A549 (cell line): ENCODE measurements around the gene COCH. TPM values are rescaled to one million over a fixed set of nuclear protein-coding genes. Genes with fewer than 3 reads are reported as not detected.

Source experiments
- ATAC-seq, 2 experiments: fragments of 200-7000 bp in 1 of 2; fragments of >200 bp in 1 of 2; cut with Nextera tagmentation in 1 of 2; cut with Tn5 transposase in 1 of 2; 3 replicates each; pipeline versions ENCODE4 v1.8.0 to v1.9.1; 2018 to 2020; ENCODE audit warnings: mild to moderate bottlenecking in 1 of 2, moderate library complexity in 1 of 2
- CTCF ChIA-PET: fragments of 300-600 bp; sonication (Branson Sonifier 250); formaldehyde crosslinking; extraction: SDS; loops from one replicate; lab custom pipeline; 2021; ENCODE audit warnings: antibody characterized with exemption, inconsistent platforms; lab: Yijun Ruan, JAX
- POLR2A ChIA-PET: fragments of 350-600 bp; formaldehyde crosslinking; extraction: SDS; loops from one replicate; lab custom pipeline; 2021; ENCODE audit warnings: antibody characterized with exemption, inconsistent platforms; lab: Yijun Ruan, JAX
- DNase-seq, 2 experiments: peaks; one replicate each; pipeline versions ENCODE4 v3.0.0 to v3.0.0-alpha.2; 2011 to 2016; ENCODE audit warnings: low read depth in 1 of 2, low spot score in 1 of 2
- FAIRE-seq: peaks from 2 replicates; lab custom pipeline; 2011; peaks lifted over from hg19 to GRCh38; lab: Jason Lieb, UNC
- H3K27ac ChIP-seq, 2 experiments: fragments of >200 bp; sonication (Bioruptor Twin); formaldehyde crosslinking; 3 replicates each; pipeline ENCODE4 v1.5.1; 2016 to 2017
- H3K4me1 ChIP-seq: fragments of >200 bp; sonication (Bioruptor Twin); formaldehyde crosslinking; 3 replicates; pipeline ENCODE4 v1.6.1; 2016
- H3K4me2 ChIP-seq: fragments of >200 bp; sonication (Bioruptor Twin); formaldehyde crosslinking; 3 replicates; pipeline ENCODE4 v1.6.1; 2016
- H3K4me3 ChIP-seq: fragments of >200 bp; sonication (Bioruptor Twin); formaldehyde crosslinking; 3 replicates; pipeline ENCODE4 v1.5.1; 2016
- H3K9me3 ChIP-seq: fragments of >200 bp; sonication (Bioruptor Twin); formaldehyde crosslinking; 3 replicates; pipeline ENCODE4 v1.6.1; 2016
- EHF ChIP-seq: fragments of 250-450 bp; sonication (Bioruptor Pico); IDR thresholded peaks from 2 replicates; pipeline ENCODE4 v1.5.0; 2020; ENCODE audit warnings: mild to moderate bottlenecking
- ESRRA ChIP-seq: fragments of 150-350 bp; IDR thresholded peaks from 2 replicates; pipeline ENCODE4 v1.6.1; 2014; ENCODE audit warnings: mild to moderate bottlenecking, low read length, borderline replicate concordance
- HOXB13 ChIP-seq: fragments of 250-450 bp; sonication (Bioruptor Pico); IDR thresholded peaks from 2 replicates; pipeline ENCODE4 v1.5.0; 2020; ENCODE audit warnings: low read depth, mild to moderate bottlenecking, moderate library complexity
- KDM1A ChIP-seq: fragments of 200-600 bp; sonication (generic); IDR thresholded peaks from 2 replicates; pipeline ENCODE4 v1.6.1; 2016; ENCODE audit warnings: low read depth, mild to moderate bottlenecking
- MAFK ChIP-seq: fragments of 450-650 bp; IDR thresholded peaks from 2 replicates; pipeline ENCODE4 v1.6.1; 2014; ENCODE audit not compliant: partially characterized antibody
- NFE2L2 ChIP-seq: fragments of 150-350 bp; conservative IDR thresholded peaks from 2 replicates; pipeline ENCODE4 v1.6.1; 2014; ENCODE audit warnings: low read length
- NR3C1 ChIP-seq: fragments of >200 bp; sonication (Bioruptor Twin); formaldehyde crosslinking; IDR thresholded peaks from 3 replicates; pipeline ENCODE4 v1.6.1; 2017
- PHF8 ChIP-seq: fragments of 200-600 bp; sonication (generic); IDR thresholded peaks from 2 replicates; pipeline ENCODE4 v1.6.1; 2016; ENCODE audit warnings: low read depth, mild to moderate bottlenecking, antibody characterized with exemption, moderate library complexity, borderline replicate concordance
- SREBF2 ChIP-seq: fragments of 450-650 bp; IDR thresholded peaks from 2 replicates; pipeline ENCODE4 v1.6.1; 2014; ENCODE audit warnings: mild to moderate bottlenecking, moderate library complexity
- ZFP36 ChIP-seq: fragments of 450-650 bp; IDR thresholded peaks from 2 replicates; pipeline ENCODE4 v1.6.1; 2014; ENCODE audit warnings: borderline replicate concordance; ENCODE audit not compliant: partially characterized antibody
- ZNF302 ChIP-seq: fragments of 250-450 bp; sonication (Bioruptor Pico); IDR thresholded peaks from 2 replicates; pipeline ENCODE4 v1.9.0; 2021; ENCODE audit warnings: inconsistent platforms, mild to moderate bottlenecking, moderate library complexity
- ZSCAN20 ChIP-seq: fragments of 250-450 bp; sonication (Bioruptor Pico); IDR thresholded peaks from 2 replicates; pipeline ENCODE4 v1.8.0; 2022; ENCODE audit warnings: mild to moderate bottlenecking, moderate library complexity
- WGBS: methylation state at CpG from one replicate; pipeline ENCODE4 v1.1.6; 2017; ENCODE audit errors: missing lambda C conversion rate; 5-methylcytosine and 5-hydroxymethylcytosine counted together
- polyA plus RNA-seq, 4 experiments: library from polyadenylated mRNA; depleted of rRNA in 3 of 4; stranded (reverse); fragments of >200 nt; fragmentation: RNase III in 1 of 4; extraction: RNeasy Plus Mini Kit Qiagen cat#74134 plus additional on column Dnase treatment in 1 of 4; gene quantifications; 2 replicates in 3 of 4; 3 replicates in 1 of 4; pipeline ENCODE4 v1.2.3, GENCODE V29; 2011 to 2017
- TF ChIP-seq, protein P1 (sequence below): IDR thresholded peaks from 2 replicates; pipeline ENCODE4 v1.6.1; 2012; ENCODE audit warnings: low read depth, borderline replicate concordance
- TF ChIP-seq, protein P2 (sequence below): fragments of 200-600 bp; sonication (generic); IDR thresholded peaks from 2 replicates; pipeline ENCODE4 v1.6.1; 2016; ENCODE audit warnings: antibody characterized with exemption, mild to moderate bottlenecking, moderate library complexity
- TF ChIP-seq, protein P3 (sequence below): fragments of >200 bp; sonication (Bioruptor Twin); formaldehyde crosslinking; IDR thresholded peaks from 3 replicates; pipeline ENCODE4 v1.6.1; 2016
- TF ChIP-seq, protein P4 (sequence below): fragments of >200 bp; sonication (Bioruptor Twin); formaldehyde crosslinking; IDR thresholded peaks from 3 replicates; pipeline ENCODE4 v1.5.1; 2016
- TF ChIP-seq, protein P5 (sequence below): fragments of 250-450 bp; sonication (Bioruptor Pico); IDR thresholded peaks from 2 replicates; pipeline ENCODE4 v1.5.0; 2021; ENCODE audit warnings: mild to moderate bottlenecking, moderate library complexity, borderline replicate concordance

Gene COCH
- polyA plus RNA-seq, 2 of the 4 experiments (the other 2 are of a cell fraction): 33.0 to 45.9 TPM

DNA sequence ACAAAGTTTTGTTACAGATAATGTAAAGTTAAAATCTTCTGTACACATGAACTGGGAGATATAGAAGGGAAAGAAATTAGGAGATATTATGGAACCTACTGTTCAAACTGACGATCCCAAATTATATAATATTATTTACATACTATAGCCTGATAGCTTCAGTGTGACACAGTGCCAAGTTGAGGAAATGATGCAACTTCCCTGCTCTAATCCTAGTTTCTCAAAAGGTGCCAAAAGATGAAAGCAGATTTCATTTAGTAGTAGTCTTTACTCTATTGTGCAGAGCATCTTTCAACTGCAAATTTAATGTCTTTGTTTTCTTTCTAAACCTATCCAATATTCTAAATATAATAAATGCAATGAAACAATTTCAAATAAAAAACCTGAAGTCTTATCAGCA lies 46.9 kb downstream of the COCH start:
- ATAC-seq: no peak
- 71% methylated on average over 1 of the region's 1 CpG for WGBS
- DNase-seq: no peak
- no peak overlapping the region for H3K27ac ChIP-seq
- no peak overlapping the region for H3K4me2 ChIP-seq
- no peak overlapping the region for H3K4me3 ChIP-seq
- H3K4me1 ChIP-seq: 0 out of 3 replicates have a peak, but pooled peaks cover 4% of the 10 kb centered on the region
- FAIRE-seq: no peak
- ChIA-PET POLR2A (no interaction called here), CTCF (no interaction called here)
- TF ChIP-seq ZSCAN20: no peak
- TF ChIP-seq MAFK: no peak
- TF ChIP-seq, protein P1, sequence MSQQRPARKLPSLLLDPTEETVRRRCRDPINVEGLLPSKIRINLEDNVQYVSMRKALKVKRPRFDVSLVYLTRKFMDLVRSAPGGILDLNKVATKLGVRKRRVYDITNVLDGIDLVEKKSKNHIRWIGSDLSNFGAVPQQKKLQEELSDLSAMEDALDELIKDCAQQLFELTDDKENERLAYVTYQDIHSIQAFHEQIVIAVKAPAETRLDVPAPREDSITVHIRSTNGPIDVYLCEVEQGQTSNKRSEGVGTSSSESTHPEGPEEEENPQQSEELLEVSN: no peak
- no peak for TF ChIP-seq PHF8
- H3K9me3 ChIP-seq: no peaks in the 10 kb centered on the region

DNA sequence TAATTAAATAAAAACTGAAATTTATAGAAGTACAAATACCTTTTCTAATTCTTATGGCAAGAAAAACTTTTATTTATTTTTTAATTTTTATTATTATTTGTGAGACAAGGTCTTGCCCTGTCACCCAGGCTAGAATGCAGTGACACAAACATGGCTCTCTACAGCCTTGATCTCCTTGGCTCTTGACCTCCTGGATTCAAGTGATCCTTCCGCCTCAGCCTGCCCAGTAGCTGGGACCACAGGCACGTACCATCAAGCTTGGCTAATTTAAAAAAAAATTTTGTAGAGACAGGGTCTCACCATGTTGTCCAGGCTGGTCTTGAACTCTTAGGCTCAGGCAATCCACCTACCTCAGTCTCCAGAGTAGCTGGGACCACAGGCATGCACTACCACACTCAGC lies 47.4 kb downstream of the COCH start:
- FAIRE-seq (no peak), ATAC-seq (no peak), DNase-seq (no peak)
- TF ChIP-seq, protein P2, sequence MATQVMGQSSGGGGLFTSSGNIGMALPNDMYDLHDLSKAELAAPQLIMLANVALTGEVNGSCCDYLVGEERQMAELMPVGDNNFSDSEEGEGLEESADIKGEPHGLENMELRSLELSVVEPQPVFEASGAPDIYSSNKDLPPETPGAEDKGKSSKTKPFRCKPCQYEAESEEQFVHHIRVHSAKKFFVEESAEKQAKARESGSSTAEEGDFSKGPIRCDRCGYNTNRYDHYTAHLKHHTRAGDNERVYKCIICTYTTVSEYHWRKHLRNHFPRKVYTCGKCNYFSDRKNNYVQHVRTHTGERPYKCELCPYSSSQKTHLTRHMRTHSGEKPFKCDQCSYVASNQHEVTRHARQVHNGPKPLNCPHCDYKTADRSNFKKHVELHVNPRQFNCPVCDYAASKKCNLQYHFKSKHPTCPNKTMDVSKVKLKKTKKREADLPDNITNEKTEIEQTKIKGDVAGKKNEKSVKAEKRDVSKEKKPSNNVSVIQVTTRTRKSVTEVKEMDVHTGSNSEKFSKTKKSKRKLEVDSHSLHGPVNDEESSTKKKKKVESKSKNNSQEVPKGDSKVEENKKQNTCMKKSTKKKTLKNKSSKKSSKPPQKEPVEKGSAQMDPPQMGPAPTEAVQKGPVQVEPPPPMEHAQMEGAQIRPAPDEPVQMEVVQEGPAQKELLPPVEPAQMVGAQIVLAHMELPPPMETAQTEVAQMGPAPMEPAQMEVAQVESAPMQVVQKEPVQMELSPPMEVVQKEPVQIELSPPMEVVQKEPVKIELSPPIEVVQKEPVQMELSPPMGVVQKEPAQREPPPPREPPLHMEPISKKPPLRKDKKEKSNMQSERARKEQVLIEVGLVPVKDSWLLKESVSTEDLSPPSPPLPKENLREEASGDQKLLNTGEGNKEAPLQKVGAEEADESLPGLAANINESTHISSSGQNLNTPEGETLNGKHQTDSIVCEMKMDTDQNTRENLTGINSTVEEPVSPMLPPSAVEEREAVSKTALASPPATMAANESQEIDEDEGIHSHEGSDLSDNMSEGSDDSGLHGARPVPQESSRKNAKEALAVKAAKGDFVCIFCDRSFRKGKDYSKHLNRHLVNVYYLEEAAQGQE: no peak
- TF ChIP-seq ZSCAN20 (no peak), SREBF2 (no peak), ZNF302 (CRISPR knock-in tag) (no peak), ZFP36 (no peak), NR3C1 (no peak), NFE2L2 (no peak), HOXB13 (no peak), KDM1A (no peak), EHF (CRISPR knock-in tag) (no peak), ESRRA (no peak), MAFK (no peak)
- TF ChIP-seq, protein P3, sequence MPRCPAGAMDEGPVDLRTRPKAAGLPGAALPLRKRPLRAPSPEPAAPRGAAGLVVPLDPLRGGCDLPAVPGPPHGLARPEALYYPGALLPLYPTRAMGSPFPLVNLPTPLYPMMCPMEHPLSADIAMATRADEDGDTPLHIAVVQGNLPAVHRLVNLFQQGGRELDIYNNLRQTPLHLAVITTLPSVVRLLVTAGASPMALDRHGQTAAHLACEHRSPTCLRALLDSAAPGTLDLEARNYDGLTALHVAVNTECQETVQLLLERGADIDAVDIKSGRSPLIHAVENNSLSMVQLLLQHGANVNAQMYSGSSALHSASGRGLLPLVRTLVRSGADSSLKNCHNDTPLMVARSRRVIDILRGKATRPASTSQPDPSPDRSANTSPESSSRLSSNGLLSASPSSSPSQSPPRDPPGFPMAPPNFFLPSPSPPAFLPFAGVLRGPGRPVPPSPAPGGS: no peak
- TF ChIP-seq, protein P4, sequence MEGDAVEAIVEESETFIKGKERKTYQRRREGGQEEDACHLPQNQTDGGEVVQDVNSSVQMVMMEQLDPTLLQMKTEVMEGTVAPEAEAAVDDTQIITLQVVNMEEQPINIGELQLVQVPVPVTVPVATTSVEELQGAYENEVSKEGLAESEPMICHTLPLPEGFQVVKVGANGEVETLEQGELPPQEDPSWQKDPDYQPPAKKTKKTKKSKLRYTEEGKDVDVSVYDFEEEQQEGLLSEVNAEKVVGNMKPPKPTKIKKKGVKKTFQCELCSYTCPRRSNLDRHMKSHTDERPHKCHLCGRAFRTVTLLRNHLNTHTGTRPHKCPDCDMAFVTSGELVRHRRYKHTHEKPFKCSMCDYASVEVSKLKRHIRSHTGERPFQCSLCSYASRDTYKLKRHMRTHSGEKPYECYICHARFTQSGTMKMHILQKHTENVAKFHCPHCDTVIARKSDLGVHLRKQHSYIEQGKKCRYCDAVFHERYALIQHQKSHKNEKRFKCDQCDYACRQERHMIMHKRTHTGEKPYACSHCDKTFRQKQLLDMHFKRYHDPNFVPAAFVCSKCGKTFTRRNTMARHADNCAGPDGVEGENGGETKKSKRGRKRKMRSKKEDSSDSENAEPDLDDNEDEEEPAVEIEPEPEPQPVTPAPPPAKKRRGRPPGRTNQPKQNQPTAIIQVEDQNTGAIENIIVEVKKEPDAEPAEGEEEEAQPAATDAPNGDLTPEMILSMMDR: no peak
- TF ChIP-seq, protein P5, sequence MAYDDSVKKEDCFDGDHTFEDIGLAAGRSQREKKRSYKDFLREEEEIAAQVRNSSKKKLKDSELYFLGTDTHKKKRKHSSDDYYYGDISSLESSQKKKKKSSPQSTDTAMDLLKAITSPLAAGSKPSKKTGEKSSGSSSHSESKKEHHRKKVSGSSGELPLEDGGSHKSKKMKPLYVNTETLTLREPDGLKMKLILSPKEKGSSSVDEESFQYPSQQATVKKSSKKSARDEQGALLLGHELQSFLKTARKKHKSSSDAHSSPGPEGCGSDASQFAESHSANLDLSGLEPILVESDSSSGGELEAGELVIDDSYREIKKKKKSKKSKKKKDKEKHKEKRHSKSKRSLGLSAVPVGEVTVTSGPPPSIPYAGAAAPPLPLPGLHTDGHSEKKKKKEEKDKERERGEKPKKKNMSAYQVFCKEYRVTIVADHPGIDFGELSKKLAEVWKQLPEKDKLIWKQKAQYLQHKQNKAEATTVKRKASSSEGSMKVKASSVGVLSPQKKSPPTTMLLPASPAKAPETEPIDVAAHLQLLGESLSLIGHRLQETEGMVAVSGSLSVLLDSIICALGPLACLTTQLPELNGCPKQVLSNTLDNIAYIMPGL: no peak
- WGBS: 94% methylated on average over 2 of the region's 2 CpGs
- Histone ChIP-seq H3K27ac (no peak overlapping the region), H3K9me3 (no peaks in the 10 kb centered on the region), H3K4me3 (no peak overlapping the region), H3K4me1 (0 out of 3 replicates have a peak, but pooled peaks cover 4% of the 10 kb centered on the region), H3K4me2 (no peak overlapping the region)
- ChIA-PET CTCF (no interaction called here), POLR2A (no interaction called here)
